ENCODE results near the gene SPTLC2.
A peak's percentile ranks its signal among the peaks of the same experiment; 100 is the strongest.
"Not testable (repeated sequence)": the region's sequence is repeated elsewhere in the genome, so short reads cannot be mapped to it uniquely, and the experiment has no call there.

The SPTLC2 gene, protein sequence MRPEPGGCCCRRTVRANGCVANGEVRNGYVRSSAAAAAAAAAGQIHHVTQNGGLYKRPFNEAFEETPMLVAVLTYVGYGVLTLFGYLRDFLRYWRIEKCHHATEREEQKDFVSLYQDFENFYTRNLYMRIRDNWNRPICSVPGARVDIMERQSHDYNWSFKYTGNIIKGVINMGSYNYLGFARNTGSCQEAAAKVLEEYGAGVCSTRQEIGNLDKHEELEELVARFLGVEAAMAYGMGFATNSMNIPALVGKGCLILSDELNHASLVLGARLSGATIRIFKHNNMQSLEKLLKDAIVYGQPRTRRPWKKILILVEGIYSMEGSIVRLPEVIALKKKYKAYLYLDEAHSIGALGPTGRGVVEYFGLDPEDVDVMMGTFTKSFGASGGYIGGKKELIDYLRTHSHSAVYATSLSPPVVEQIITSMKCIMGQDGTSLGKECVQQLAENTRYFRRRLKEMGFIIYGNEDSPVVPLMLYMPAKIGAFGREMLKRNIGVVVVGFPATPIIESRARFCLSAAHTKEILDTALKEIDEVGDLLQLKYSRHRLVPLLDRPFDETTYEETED

DNA sequence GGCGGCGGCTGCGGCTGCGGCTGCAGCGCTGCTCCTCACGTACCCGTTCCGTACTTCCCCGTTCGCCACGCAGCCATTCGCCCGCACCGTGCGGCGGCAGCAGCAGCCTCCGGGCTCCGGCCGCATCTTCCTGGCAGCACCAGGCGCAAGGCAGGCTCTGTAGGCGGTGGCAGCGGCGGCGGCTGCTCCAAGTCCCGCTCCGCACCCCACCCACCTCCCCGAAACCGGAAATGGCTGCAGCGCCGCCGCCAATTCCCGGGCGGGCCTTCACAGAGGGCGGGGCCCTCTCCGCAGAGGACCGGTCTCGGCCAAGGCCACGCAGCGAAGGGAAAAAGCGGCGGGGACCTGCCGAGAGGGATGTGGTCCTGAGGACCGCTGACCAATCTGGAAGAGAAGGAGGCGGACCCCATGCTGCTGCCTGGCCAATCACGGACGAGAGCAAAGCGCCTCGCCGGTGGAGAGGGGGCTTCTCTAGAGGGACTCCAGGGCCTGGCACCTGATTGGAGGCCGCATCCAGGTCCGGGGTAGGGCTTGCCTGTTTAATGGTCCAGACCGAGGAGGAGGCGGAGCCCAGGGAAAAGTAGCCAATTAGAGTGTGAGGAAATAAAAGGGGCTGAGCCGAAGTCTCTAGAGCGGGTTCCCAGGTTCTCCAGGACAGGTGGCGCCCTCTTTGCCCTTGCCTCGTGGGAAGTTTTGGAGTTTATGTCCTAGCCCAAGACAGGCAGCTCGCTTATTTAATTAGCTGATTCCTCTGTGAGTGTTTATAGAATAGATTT lies at the start of gene SPTLC2:
TSS of gene SPTLC2 (minus strand) at position 184 of the 776 bp plus-strand sequence. CDS start at position 126, 58 bp downstream.
- DNase-seq (ENCODE audit: low read depth), result peak; percentile 95

DNA sequence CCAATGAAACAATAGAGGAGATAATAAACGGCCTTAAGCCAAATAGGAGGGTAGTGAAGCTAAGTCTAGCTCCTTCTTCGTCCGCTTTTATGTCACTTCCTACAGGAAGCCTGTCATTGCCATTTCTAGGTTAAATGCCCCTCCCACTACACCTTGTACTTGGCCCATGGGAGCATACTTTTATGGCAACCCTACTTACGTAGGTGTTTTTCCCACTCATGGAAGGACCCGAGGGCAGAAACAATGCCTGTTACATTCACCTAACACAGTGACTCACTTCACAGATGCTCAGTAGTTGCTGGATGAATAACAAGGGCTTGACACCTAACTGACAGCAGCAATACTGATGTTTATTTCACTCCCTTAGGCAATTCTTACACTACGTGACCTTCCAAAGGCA lies 46.9 kb upstream of the SPTLC2 start:
- no peak for DNase-seq (ENCODE audit: low read depth)

GRCh38 chr14:77661562-77661961 lies 45.1 kb upstream of the SPTLC2 start:
- DNase-seq (ENCODE audit: low read depth), result not testable (repeated sequence)

DNA sequence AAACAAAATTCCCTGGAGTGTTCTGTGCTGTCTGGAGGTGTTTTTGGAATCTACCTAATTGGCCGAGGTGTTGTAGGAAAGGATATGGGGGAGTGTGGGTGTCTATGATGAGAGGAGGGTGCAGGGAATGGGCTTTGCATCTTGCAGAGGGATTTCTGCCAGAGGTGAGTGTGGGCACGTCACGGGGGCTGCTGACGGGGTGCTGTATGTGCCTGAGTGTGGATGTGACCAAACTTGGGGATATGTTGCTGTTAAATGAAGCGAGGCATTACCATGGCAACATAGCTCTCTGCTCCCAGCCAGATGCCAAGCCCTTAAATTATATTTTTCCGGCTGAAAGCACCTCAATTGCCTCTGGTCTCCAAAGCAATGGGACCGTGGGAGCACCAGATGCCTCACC lies 44.3 kb upstream of the SPTLC2 start:
- DNase-seq (ENCODE audit: low read depth), result no peak

- DNase-seq (ENCODE audit: low read depth), result no peak
Measured at GRCh38 chr14:77659831-77660230, 43.4 kb upstream of the SPTLC2 start.

DNA sequence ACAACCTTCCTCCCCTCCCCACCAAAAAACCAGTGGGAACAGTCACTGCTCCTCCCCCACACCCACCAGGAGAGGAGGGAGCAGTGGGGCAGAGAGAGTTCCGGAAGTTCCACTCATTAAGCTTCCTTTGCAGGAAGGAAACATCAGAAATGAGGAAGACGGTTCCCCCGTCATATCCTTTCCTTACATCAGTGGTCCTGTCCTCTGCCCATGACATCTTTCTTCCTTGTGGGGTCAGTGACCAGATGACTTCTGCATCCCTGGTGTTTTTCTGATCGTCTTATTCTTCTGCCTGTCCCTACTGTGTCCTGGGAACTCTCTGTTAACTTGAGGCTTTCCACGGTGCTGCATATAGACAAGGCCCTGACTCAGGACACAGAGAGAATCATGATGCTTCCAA lies 40.8 kb upstream of the SPTLC2 start:
- no peak for DNase-seq (ENCODE audit: low read depth)

DNA sequence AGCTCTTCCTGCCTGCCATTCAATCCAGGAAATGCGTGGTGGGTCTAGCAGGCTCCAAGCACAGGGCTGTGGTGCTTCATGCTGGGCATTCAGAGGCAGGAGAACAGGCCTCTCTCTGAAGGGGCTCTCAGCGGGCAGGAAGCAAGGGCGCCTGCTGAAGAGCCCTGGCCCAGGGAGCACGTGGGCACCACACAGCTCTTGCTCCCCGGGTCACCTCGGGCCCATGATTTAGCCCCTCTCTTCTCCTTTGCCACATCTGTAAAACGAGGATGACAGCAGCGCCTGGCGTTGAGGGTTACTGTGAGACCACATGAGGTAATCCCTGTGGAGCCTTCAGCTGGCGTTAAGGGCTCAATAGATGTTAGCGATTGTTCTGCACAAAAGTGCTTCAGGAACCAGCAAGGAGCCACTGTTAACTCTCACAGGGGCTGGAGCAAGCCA lies 37.6 kb upstream of the SPTLC2 start:
- no peak for DNase-seq (ENCODE audit: low read depth)

DNA sequence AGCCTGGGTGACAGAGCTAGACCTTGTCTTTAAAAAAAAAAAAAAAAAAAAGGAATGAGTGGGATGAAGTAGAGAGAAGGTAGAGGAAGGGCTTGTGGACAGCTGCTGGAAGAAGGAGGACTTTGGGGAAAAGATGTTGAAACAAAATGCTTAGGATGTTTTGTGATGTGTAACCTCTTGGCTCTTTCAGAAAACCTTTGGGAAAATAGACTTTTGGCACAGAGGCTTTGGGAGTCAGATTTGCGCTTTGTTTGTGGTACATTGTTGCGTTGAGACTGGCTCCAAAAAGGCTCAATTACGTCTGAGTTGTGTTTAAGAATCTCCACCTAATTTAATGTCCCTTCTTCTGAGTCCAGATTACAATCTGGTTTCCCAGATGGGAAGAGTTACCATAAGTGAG lies 32.9 kb upstream of the SPTLC2 start:
- no peak for DNase-seq (ENCODE audit: low read depth)

DNA sequence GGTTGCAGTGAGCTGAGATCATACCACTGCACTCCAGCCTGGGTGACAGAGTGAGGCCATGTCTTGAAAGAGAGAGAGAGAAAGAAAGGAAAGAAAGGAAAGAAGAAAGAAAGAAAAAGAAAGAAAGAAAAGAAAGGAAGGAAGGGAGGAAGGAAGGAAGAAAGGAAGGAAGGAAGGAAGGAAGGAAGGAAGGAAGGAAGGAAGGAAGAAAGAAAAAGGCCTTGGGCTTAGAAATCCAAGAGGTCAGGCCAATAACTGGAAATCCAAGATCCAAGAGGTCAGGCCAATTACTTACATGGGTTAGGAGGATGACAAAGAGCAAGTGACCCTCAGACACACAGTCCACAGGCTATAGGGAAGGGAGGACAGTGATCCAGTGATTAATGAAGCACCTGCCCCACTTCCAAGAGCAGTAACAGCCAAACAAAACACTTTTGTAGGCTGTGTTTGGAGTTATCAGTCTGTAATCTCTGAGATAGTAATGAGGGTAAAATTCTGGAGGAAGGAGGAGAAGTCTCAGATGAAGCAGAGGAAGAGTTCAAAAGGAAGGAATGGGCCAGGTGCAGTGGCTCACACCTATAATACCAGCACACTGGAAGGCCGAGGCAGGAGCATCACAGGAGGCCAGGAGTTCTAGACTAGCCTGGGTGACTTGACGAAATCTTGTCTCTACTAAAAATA lies 32.2 kb upstream of the SPTLC2 start:
- no peak for DNase-seq (ENCODE audit: low read depth)

- no peak for DNase-seq (ENCODE audit: low read depth)
Measured at GRCh38 chr14:77647853-77648252, 31.4 kb upstream of the SPTLC2 start.

DNA sequence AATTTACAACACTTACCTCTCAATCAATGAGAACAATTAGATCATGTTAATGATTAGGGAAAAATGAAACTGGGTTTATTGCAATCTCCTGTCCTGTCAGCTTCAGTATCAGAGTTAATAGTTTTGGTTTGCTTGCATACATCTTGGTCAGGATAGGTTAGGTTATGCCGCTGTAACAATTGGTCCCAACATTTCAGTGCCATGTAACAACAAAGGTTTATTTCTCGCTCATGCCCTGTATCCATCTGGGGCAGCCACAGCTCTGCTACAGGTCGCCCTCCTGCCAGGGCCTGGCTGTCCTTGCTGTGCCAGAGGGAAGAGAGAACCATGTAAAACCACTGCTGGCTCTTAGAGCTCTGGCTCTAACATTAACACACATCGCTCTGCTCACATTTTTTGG lies 30.5 kb upstream of the SPTLC2 start:
- no peak for DNase-seq (ENCODE audit: low read depth)

- DNase-seq (ENCODE audit: low read depth), result no peak
Measured at GRCh38 chr14:77645520-77646230, 29.2 kb upstream of the SPTLC2 start.

DNA sequence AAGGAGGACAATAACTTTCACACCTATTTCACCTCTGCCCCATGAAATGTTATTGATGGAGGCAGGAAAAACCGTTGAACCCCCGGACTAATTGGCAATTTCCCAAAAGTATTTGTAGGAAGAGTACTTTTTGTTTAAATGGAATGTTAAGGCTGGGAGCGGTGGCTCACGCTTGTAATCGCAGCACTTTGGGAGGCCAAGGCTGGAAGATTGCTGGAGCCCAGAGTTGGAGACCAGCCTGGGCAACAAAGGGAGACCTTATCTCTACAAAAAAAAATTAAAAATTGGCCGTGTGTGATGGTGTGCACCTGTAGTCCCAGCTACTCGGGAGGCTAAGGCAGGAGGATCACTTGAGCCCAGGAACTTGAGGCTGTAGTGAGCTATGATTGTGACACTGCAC lies 26.0 kb upstream of the SPTLC2 start:
- no peak for DNase-seq (ENCODE audit: low read depth)

DNA sequence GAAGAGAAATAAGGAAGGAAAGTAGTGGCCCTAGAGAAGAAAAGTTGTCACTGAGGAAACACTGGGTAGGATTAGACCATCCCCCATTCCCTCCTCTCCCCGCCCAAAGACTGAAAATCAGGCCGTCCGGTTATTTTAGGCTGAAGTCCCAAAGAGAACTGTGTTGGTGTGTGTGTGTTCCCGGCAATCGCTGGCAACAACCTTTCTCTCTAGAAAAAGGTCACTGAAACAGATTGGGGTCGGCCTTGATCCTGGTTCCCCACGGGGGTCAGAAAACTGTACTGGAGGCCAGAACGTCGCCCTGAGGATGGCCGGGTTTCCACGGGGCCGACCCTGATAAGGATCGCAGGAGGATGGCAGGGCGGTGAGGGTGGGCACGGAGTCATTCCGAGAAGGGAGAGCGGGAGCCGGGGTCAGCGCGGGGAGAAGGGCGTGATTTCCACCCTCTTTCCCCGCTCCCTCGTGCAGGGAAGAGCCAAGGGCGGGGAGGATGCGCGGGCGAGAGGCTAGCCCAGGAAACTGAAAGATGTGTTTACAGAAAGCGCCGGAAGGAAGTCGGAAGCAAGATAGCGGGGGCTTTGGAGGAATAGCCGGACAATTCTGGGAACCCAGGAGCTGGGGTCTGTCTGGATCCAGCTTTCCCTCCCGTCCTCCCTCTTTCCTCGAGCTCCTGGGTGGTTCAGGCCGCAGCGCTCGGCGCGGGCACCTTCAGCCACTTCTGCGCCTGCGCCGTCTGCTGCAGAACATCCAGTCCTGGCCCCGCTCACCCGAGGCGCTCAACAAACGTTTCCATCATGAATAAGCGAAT lies 25.3 kb upstream of the SPTLC2 start:
- no peak for DNase-seq (ENCODE audit: low read depth)

DNA sequence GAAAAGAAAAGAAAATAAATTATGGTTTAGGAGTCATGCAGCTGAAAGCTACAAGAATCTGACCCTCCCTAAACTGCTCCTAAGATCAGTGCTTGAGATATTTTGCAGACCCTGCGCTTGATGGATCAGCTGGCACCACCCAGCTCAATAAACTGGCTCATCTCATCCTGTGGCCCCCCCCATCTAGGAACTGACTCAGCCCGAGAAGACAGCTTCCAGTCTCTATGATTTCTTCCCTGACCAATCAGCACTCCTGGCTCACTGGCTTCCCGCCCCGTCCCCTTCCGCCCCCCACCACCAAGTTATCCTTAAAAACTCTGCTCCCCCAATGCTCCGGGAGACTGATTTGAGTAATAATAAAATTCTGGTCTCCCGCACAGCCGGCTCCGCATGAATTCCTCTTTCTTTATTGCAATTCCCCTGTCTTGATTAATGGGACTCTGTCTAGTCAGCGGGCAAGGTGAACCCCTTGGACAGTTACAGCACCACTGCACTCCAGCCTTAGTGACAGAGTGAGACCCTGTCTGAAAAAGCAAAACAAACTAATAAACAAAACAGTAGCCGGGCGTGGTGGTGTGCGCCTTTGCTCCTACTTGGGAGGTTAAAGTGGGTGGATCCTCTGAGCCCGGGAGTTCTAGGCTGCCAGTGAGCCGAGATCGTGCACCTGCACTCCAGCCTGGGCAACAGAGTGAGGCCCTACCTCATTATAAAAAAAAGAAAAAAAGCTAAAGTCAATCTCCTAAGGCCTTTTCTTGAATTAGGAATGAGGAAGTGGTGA lies 24.5 kb upstream of the SPTLC2 start:
- DNase-seq (ENCODE audit: low read depth), result no peak

GRCh38 chr14:77638771-77639171 lies 22.3 kb upstream of the SPTLC2 start:
- DNase-seq (ENCODE audit: low read depth), result peak; percentile 87

GRCh38 chr14:77635869-77636268 lies 19.4 kb upstream of the SPTLC2 start:
- DNase-seq (ENCODE audit: low read depth), result not testable (repeated sequence)

DNA sequence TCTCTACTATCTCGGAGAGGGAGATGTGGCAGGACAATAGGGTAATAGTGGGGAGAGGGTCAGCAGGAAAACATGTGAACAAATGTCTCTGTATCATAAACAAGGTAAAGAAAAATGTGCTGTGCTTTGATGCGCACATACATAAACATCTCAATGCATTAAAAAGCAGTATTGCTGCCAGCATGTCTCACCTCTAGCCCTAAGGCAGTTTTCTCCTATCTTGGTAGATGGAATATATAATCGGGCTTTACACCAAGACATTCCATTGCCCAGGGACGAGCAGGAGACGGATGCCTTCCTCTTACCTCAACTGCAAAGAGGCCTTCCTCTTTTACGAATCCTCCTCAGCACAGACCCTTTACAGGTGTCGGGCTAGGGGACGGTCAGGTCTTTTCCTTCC lies 19.0 kb upstream of the SPTLC2 start:
- not testable (repeated sequence) for DNase-seq (ENCODE audit: low read depth)

- DNase-seq (ENCODE audit: low read depth), result no peak
Measured at GRCh38 chr14:77630111-77630510, 13.7 kb upstream of the SPTLC2 start.

DNA sequence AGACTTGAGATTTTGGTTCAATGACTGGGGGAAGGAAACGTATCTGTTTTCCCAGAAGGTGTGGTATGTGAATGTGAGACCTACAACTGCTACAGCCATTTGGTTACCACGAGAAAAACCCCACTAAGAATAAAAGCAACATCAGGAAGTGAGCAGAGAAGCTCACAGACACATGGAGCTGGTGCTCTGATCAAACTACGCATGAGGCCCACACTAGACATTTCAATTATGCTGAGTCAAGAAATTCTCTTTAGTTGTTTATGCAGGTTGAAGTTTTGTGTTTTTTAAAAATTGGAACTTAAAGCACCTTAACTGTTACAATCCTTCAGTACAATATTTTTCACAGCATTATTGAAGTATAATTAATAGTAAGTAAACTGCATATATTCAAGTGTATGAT lies 8.9 kb upstream of the SPTLC2 start:
- DNase-seq (ENCODE audit: low read depth), result no peak

Measured in HS-27A (cell line).